ENCODE results near the gene ZNF331.

DNA sequence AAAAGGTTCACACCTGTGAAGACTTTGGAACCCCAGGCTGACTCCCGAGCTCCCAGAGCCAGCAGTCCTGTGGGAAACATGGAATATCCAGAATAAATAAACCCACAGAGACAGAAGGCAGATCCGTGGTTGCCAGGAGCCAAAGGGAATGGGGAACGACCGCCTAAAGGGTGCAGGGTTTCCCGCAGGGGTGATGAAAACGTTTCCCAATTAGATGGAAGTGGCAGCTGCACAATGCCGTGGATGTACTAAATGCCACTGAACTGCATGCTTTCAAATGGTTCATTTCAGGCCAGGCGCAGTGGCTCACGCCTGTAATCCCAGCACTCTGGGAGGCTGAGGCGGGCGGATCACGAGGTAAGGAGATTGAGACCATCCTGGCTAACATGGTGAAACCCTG lies 70.4 kb downstream of the ZNF331 start:
- TF ChIP-seq, protein P1, sequence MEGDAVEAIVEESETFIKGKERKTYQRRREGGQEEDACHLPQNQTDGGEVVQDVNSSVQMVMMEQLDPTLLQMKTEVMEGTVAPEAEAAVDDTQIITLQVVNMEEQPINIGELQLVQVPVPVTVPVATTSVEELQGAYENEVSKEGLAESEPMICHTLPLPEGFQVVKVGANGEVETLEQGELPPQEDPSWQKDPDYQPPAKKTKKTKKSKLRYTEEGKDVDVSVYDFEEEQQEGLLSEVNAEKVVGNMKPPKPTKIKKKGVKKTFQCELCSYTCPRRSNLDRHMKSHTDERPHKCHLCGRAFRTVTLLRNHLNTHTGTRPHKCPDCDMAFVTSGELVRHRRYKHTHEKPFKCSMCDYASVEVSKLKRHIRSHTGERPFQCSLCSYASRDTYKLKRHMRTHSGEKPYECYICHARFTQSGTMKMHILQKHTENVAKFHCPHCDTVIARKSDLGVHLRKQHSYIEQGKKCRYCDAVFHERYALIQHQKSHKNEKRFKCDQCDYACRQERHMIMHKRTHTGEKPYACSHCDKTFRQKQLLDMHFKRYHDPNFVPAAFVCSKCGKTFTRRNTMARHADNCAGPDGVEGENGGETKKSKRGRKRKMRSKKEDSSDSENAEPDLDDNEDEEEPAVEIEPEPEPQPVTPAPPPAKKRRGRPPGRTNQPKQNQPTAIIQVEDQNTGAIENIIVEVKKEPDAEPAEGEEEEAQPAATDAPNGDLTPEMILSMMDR (IDR thresholded peaks at IDR 0.05): no peak
- no peak for TF ChIP-seq POLR2A (IDR thresholded peaks at IDR 0.05)
- TF ChIP-seq POLR2AphosphoS5 (IDR thresholded peaks at IDR 0.05): no peak

All from sigmoid colon (tissue), 4 donors.